ENCODE results near the gene TNFSF10. TPM values are rescaled to one million over a fixed set of nuclear protein-coding genes. Genes with fewer than 3 reads are reported as not detected.

The TNFSF10 gene
- total and polyA plus RNA-seq, 2 experiments from 2014 or later = not detected

DNA sequence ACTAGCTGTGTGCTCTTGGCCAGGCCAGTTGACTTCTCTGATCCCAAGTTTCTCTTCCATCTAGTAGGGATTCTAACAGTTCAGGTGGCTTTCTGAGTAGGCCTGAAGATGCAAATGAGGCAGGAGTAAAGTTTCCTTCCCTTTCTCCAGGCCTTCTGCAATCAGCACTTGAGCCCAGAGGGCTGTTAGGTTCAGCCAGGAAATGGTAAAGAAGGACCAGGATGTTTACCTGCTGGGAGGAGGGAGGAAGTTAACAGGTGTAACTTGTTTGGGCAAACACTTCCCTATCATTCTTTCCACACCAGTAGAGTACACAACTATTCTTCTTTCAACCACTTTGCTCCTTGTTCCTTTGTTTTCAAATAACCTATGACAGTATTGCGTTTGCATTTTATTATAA lies 13.3 kb upstream of the TNFSF10 start:
- Histone ChIP-seq H3K36me3 (ENCODE audit: low read depth) (no peaks in the 10 kb centered on the region), H3K4me2 (ENCODE audit: unreplicated experiment) (no peak overlapping the region), H3K79me2 (ENCODE audit: insufficient read depth) (no peaks in the 10 kb centered on the region), H3K9me2 (ENCODE audit: insufficient read depth) (no peaks in the 10 kb centered on the region), H3K4me1 (ENCODE audit: insufficient read depth) (peaks cover 6% of the 10 kb centered on the region), H3K27ac (no peak overlapping the region), H2AFZ (no peak overlapping the region), H3K9me3 (ENCODE audit: low read depth) (no peaks in the 10 kb centered on the region), H3F3A (ENCODE audit: insufficient read depth) (peaks cover 1% of the 10 kb centered on the region; the same call in 1 of the 2 replicates), H4K20me1 (ENCODE audit: insufficient read depth) (no peaks in the 10 kb centered on the region), H3K4me3 (no peak overlapping the region), H3K9ac (no peak overlapping the region), H3K27me3 (replicated peaks; ENCODE audit: insufficient read depth) (no peaks in the 10 kb centered on the region)
- in situ Hi-C loops (cut with MboI) = no loop called here
- no peak for TF ChIP-seq EZH2 (IDR thresholded peaks at IDR 0.05; ENCODE audit: insufficient read depth, poor library complexity, severe bottlenecking)
- DNase-seq = no peak
- WGBS, 2 experiments (ENCODE audit: low coverage in 1 of 2, low lambda C conversion rate in 2 of 2, missing lambda C conversion rate in 2 of 2) = 95 to 96% methylated on average over 1 of the region's 1 CpG

DNA sequence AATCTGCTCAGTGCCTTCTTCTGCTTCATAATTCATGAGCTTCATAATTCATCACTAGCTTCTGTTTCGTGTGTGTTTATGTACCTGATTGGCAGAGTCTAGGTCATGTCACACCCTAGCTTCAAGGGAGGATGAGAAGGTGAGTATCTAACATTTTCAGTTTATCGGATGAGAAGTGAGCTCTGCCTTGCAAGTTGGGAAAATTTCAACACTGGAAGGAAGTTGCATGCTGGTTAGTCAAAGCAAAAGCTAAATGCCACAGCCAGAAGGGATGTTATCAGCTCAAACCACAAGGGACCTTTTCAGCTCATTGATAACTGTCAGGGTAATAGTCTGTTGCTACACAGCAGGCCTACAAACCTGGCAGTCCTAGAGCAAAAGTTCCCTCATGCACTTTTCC lies 7.3 kb upstream of the TNFSF10 start:
- H4K20me1 ChIP-seq (ENCODE audit: insufficient read depth) = no peaks in the 10 kb centered on the region
- H3K36me3 ChIP-seq (ENCODE audit: low read depth) = no peaks in the 10 kb centered on the region
- H3K9me2 ChIP-seq (ENCODE audit: insufficient read depth) = no peaks in the 10 kb centered on the region
- no peaks in the 10 kb centered on the region for H3K4me1 ChIP-seq (ENCODE audit: insufficient read depth)
- H3K27ac ChIP-seq = no peak overlapping the region
- no peaks in the 10 kb centered on the region for H3K79me2 ChIP-seq (ENCODE audit: insufficient read depth)
- H2AFZ ChIP-seq = no peak overlapping the region
- WGBS, 2 experiments (ENCODE audit: low coverage in 1 of 2, low lambda C conversion rate in 2 of 2, missing lambda C conversion rate in 2 of 2) = 67 to 78% methylated on average over 2 of the region's 2 CpGs
- TF ChIP-seq EZH2 (IDR thresholded peaks at IDR 0.05; ENCODE audit: insufficient read depth, poor library complexity, severe bottlenecking) (no peak), EZH2phosphoT487 (IDR thresholded peaks at IDR 0.05; ENCODE audit: insufficient read depth, low read depth) (no peak)
- no peak overlapping the region for H3K4me3 ChIP-seq
- DNase-seq = peak; percentile 23
- no peak overlapping the region for H3K9ac ChIP-seq
- H3F3A ChIP-seq (ENCODE audit: insufficient read depth) = no peaks in the 10 kb centered on the region
- H3K27me3 ChIP-seq (replicated peaks; ENCODE audit: insufficient read depth) = no peaks in the 10 kb centered on the region
- H3K9me3 ChIP-seq (ENCODE audit: low read depth) = no peaks in the 10 kb centered on the region
- in situ Hi-C loops (cut with MboI) = no loop called here
- H3K4me2 ChIP-seq (ENCODE audit: unreplicated experiment) = no peak overlapping the region

DNA sequence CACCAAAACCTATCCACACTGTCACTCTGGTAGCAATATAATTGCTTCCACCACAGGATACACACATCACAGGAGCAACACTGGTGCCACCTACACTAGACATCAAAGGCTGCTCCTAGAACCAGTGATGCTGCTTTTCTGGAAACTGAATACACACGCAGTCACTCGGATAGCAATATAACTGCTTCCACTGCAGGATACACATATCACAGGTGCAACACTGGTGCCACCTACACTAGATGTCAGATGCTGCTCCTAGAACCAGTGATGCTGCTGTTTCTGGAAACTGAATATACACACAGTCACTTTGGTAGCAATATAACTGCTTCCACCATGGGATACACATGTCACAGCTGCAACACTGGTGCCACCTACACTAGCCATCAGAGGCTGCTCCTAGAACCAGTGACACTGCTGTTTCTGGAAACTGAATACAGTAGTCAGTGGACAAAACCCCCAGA lies 6.9 kb upstream of the TNFSF10 start:
- H3K9ac ChIP-seq = no peak overlapping the region
- TF ChIP-seq EZH2 (IDR thresholded peaks at IDR 0.05; ENCODE audit: insufficient read depth, poor library complexity, severe bottlenecking) (no peak), EZH2phosphoT487 (IDR thresholded peaks at IDR 0.05; ENCODE audit: insufficient read depth, low read depth) (no peak)
- H3K4me1 ChIP-seq (ENCODE audit: insufficient read depth) = no peaks in the 10 kb centered on the region
- no peaks in the 10 kb centered on the region for H3K79me2 ChIP-seq (ENCODE audit: insufficient read depth)
- H3K4me2 ChIP-seq (ENCODE audit: unreplicated experiment) = no peak overlapping the region
- no peak overlapping the region for H3K4me3 ChIP-seq
- WGBS, 2 experiments (ENCODE audit: low coverage in 1 of 2, low lambda C conversion rate in 2 of 2, missing lambda C conversion rate in 2 of 2) = 90 to 95% methylated on average over 2 of the region's 2 CpGs
- no peak for DNase-seq
- H3K9me3 ChIP-seq (ENCODE audit: low read depth) = no peaks in the 10 kb centered on the region
- in situ Hi-C loops (cut with MboI) = no loop called here
- H4K20me1 ChIP-seq (ENCODE audit: insufficient read depth) = no peaks in the 10 kb centered on the region
- H3K36me3 ChIP-seq (ENCODE audit: low read depth) = no peaks in the 10 kb centered on the region
- no peak overlapping the region for H2AFZ ChIP-seq
- H3K9me2 ChIP-seq (ENCODE audit: insufficient read depth) = no peaks in the 10 kb centered on the region
- H3F3A ChIP-seq (ENCODE audit: insufficient read depth) = no peaks in the 10 kb centered on the region
- H3K27ac ChIP-seq = no peak overlapping the region
- no peaks in the 10 kb centered on the region for H3K27me3 ChIP-seq (replicated peaks; ENCODE audit: insufficient read depth)

DNA sequence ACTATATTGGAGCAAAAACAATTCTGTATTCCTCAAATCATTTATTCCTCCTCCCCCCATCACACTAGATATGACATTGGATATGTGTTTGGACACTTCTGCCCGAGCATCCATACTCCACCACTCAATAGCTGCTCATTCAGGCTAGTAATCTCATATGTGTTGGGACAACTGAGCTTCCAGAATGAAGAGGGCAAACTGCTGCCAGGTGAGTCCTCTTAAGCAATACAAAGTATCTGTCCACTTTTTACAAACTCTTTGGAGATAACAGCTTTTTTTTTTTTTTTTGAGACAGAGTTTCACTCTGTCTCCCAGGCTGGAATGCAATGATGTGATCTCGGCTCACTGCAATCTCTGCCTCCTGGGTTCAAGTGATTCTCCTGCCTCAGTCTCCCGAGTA lies 5.4 kb upstream of the TNFSF10 start:
- in situ Hi-C loops (cut with MboI) = no loop called here
- Histone ChIP-seq H3K4me1 (ENCODE audit: insufficient read depth) (no peaks in the 10 kb centered on the region), H3K27me3 (replicated peaks; ENCODE audit: insufficient read depth) (no peaks in the 10 kb centered on the region), H3K4me2 (ENCODE audit: unreplicated experiment) (no peak overlapping the region), H3K27ac (no peak overlapping the region), H3F3A (ENCODE audit: insufficient read depth) (no peaks in the 10 kb centered on the region), H4K20me1 (ENCODE audit: insufficient read depth) (no peaks in the 10 kb centered on the region), H3K36me3 (ENCODE audit: low read depth) (no peaks in the 10 kb centered on the region), H3K9me2 (ENCODE audit: insufficient read depth) (no peaks in the 10 kb centered on the region), H3K9ac (no peak overlapping the region), H2AFZ (no peak overlapping the region), H3K9me3 (ENCODE audit: low read depth) (no peaks in the 10 kb centered on the region), H3K79me2 (ENCODE audit: insufficient read depth) (no peaks in the 10 kb centered on the region), H3K4me3 (no peak overlapping the region)
- 64 to 67% methylated on average over 3 of the region's 3 CpGs for WGBS, 2 experiments (ENCODE audit: low coverage in 1 of 2, low lambda C conversion rate in 2 of 2, missing lambda C conversion rate in 2 of 2)
- no peak for TF ChIP-seq EZH2phosphoT487 (IDR thresholded peaks at IDR 0.05; ENCODE audit: insufficient read depth, low read depth)
- TF ChIP-seq EZH2 (IDR thresholded peaks at IDR 0.05; ENCODE audit: insufficient read depth, poor library complexity, severe bottlenecking) = no peak
- DNase-seq = no peak

DNA sequence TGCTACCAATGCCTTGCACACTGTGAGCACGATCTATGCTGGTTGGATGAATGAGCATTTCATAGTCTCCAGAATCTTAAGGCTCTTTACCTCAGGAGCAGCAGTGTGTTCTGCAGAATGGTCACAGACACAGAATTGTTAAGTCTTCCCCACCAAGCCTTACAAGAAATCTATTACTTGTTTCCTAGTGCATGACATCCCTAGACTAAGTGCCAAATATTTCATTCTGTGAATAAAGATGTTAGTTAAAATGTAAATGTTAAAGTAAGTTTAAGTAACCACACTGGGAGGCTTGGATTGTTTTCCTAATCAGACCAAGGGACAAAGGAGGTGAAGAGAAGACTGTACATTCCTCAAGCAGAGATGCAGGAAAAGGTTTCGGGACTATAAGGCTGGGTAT lies 4.1 kb upstream of the TNFSF10 start:
- H3K4me2 ChIP-seq (ENCODE audit: unreplicated experiment) = no peak overlapping the region
- H3K4me1 ChIP-seq (ENCODE audit: insufficient read depth) = peaks cover 4% of the 10 kb centered on the region; the same call in 1 of the 2 replicates
- H3K9me3 ChIP-seq (ENCODE audit: low read depth) = no peaks in the 10 kb centered on the region
- no peak overlapping the region for H3K9ac ChIP-seq
- no peak overlapping the region for H2AFZ ChIP-seq
- no peak for DNase-seq
- no peaks in the 10 kb centered on the region for H3K79me2 ChIP-seq (ENCODE audit: insufficient read depth)
- H3F3A ChIP-seq (ENCODE audit: insufficient read depth) = no peaks in the 10 kb centered on the region
- whole genome bisulfite sequencing, 2 experiments (ENCODE audit: low coverage in 1 of 2, low lambda C conversion rate in 2 of 2, missing lambda C conversion rate in 2 of 2) = 93 to 94% methylated on average over 2 of the region's 2 CpGs
- in situ Hi-C loops (cut with MboI) = no loop called here
- H3K9me2 ChIP-seq (ENCODE audit: insufficient read depth) = no peaks in the 10 kb centered on the region
- no peaks in the 10 kb centered on the region for H3K27me3 ChIP-seq (replicated peaks; ENCODE audit: insufficient read depth)
- TF ChIP-seq EZH2 (IDR thresholded peaks at IDR 0.05; ENCODE audit: insufficient read depth, poor library complexity, severe bottlenecking) (no peak), EZH2phosphoT487 (IDR thresholded peaks at IDR 0.05; ENCODE audit: insufficient read depth, low read depth) (no peak)
- no peaks in the 10 kb centered on the region for H4K20me1 ChIP-seq (ENCODE audit: insufficient read depth)
- no peak overlapping the region for H3K4me3 ChIP-seq
- no peaks in the 10 kb centered on the region for H3K36me3 ChIP-seq (ENCODE audit: low read depth)
- no peak overlapping the region for H3K27ac ChIP-seq

All from GM23248 (cell line).